GM19467 (cell line): ENCODE results near the gene SCAF1.

Experiments
- ATAC-seq: cut with Tn5 transposase; IDR thresholded peaks from one replicate; pipeline ENCODE4 v1.9.1; 2021; ENCODE audit warnings: mild to moderate bottlenecking, moderate library complexity; ENCODE audit not compliant: unreplicated experiment

The SCAF1 gene

GRCh38 chr19:49645592-49645991 lies 3.6 kb downstream of the SCAF1 start:
- no peak for ATAC-seq

- no peak for ATAC-seq
These were observed 4.0 kb downstream of the SCAF1 start for GRCh38 chr19:49645995-49646394.

GRCh38 chr19:49646586-49646985 lies 4.6 kb downstream of the SCAF1 start:
- no peak for ATAC-seq

DNA sequence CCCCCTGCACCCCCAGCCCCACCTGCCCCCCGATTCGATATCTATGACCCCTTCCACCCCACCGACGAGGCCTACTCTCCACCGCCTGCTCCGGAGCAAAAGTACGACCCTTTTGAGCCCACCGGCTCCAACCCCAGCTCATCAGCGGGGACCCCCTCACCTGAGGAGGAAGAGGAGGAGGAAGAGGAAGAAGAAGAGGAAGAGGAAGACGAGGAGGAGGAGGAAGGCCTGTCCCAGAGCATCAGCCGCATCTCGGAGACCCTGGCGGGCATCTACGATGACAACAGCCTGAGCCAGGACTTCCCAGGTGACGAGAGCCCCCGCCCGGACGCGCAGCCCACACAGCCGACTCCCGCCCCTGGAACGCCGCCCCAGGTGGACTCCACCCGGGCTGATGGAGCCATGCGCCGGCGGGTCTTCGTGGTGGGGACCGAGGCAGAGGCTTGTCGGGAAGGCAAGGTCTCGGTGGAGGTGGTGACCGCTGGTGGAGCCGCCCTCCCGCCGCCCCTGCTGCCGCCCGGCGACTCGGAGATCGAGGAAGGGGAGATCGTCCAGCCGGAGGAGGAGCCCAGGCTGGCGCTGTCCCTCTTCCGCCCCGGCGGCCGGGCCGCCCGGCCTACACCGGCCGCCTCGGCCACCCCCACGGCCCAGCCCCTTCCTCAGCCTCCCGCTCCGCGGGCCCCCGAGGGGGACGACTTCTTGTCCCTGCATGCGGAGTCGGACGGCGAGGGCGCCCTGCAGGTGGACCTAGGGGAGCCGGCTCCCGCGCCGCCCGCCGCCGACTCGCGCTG lies 9.2 kb downstream of the SCAF1 start:
- no peak for ATAC-seq

GRCh38 chr19:49651820-49652550 lies 10.0 kb downstream of the SCAF1 start:
- no peak for ATAC-seq

DNA sequence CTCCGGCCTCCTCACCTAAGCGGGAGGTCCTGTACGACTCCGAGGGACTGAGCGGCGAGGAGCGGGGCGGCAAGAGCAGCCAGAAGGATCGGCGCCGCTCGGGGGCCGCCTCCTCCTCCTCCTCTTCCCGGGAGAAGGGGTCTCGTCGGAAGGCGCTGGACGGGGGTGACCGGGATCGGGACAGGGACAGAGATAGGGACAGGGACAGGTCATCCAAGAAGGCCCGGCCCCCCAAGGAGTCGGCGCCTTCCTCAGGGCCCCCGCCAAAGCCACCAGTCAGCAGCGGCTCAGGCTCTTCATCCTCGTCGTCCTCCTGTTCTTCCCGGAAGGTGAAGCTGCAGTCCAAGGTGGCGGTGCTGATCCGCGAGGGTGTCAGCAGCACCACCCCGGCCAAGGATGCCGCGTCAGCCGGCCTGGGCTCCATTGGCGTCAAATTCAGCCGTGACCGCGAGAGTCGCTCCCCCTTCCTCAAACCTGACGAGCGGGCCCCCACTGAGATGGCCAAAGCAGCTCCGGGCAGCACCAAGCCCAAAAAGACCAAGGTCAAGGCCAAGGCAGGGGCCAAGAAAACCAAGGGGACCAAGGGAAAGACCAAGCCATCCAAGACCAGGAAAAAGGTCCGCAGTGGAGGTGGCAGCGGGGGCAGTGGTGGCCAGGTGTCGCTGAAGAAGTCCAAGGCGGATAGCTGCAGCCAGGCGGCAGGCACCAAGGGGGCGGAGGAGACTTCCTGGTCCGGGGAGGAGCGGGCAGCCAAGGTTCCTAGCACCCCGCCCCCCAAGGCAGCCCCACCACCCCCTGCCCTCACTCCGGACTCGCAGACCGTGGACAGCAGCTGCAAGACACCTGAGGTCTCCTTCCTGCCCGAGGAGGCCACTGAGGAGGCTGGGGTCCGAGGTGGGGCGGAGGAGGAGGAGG lies 10.8 kb downstream of the SCAF1 start:
- ATAC-seq: no peak

DNA sequence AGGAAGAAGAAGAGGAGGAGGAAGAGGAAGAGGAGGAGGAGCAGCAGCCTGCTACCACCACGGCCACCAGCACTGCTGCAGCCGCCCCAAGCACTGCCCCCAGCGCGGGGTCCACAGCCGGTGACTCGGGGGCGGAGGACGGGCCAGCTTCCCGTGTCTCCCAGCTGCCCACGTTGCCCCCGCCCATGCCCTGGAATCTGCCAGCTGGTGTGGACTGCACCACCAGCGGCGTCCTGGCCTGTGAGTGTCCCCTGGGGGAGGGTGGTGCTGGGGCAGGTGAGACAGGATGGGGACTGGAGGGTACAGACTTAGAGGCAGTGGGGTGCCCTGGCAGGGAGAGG lies 11.4 kb downstream of the SCAF1 start:
- ATAC-seq: no peak

DNA sequence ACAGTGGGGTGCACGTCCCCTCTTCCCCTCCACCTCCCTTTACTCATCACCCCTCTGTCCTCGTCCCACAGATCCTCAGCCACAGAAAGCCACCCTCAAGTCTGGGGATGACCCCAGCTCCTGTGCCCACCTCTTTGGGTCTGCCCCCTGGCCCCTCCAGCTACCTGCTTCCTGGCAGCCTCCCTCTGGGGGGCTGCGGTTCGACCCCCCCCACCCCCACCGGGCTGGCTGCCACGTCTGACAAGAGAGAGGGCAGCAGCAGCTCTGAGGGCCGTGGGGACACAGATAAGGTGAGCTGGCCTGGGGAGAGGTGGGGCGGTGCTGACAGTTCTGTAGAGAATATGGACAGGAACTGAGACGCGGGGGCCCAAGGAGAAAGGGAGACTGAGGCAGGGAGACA lies 12.6 kb downstream of the SCAF1 start:
- ATAC-seq: no peak

GRCh38 chr19:49655570-49656455 lies 13.8 kb downstream of the SCAF1 start:
- no peak for ATAC-seq

DNA sequence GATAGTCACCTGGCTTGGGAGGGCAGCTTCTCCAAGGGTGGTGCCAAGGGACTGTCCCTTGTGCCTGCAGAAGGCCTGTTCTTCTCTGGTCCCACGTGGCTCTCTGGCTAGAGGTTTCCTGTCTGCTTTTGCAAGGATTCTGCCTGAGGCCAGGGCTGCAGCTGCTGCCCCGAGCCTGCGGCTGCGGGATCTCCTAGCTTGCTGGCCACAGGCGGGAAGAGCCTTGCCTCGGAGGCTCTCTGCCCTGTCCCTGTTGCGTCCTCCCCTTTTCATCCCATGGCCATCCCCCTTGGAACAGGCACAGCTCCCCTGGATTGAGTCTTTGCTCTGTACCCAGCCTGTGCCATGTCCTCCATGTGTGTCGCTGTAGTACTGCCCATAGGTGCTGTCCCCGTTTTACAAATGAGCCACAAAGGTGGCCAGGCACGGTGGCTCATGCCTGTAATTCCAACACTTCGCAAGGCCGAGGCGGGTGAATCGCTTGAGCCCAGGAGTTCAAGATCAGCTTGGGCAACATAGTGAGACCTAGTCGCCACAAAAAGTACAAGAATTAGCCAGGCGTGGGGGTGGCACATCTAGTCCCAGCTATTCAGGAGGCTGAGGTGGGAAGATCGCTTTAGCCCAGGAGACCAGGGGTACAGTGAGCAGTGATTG lies 14.6 kb downstream of the SCAF1 start:
- no peak for ATAC-seq

- ATAC-seq: no peak
These were observed 15.6 kb downstream of the SCAF1 start for GRCh38 chr19:49657493-49658138.

DNA sequence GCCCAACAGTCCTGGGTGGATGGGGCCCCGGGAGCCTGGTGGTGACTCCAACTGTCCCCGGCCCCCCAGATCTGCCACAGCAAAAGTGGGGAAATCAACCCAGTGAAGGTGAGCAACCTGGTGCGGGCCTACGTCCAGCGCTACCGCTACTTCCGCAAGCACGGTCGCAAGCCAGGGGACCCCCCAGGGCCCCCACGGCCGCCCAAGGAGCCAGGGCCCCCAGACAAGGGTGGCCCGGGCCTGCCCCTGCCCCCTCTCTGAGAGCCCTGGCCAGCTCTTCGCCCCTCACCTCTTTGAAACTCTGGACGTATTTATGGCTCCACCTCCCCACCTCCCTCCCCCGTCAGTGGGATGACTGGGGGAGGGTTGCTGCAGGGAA lies 16.1 kb downstream of the SCAF1 start:
- no peak for ATAC-seq

GRCh38 chr19:49658566-49659442 lies 16.8 kb downstream of the SCAF1 start:
- ATAC-seq: no peak

- ATAC-seq: no peak
These were observed 18.4 kb downstream of the SCAF1 start for GRCh38 chr19:49660338-49660961.

DNA sequence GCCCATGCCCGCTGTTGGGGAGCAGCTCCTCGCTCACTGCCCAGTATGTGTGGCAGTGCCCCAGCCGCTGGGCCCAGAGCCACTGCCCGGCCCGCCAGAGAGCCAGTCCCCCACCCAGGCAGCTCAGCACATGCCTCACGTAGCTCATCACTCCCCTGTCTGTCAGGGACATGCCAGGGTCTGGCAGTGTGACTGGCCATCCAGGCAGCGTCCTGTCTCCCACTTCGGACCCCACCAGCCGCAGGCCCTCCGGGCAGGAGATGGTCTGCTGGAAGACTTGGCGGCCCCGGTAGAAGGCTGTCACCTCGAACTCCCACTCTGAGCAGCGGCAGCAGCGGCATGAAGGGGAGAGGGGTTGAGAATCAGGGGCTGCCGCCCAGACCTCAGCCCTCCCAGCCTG lies 20.0 kb downstream of the SCAF1 start:
- ATAC-seq: no peak

DNA sequence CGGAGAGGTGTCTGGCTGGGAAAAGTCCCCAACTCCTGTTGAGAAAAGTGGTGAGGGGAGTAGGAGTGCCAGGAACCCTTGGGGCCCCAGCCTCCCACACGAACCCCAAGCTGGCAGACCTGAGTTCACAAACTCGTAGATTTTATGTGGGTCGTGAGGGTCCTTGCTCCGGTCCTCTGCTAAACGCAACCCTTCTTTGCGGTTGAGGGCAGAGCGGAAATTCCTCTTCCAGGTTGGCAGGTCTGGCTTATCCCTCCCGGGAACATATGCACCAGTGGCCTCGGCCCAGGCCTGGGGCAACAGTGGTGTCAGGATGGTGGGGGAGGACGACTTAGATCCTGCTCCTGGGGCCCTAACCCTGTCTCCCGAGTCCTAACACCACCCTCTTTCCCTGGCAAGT lies 21.2 kb downstream of the SCAF1 start:
- ATAC-seq: no peak

DNA sequence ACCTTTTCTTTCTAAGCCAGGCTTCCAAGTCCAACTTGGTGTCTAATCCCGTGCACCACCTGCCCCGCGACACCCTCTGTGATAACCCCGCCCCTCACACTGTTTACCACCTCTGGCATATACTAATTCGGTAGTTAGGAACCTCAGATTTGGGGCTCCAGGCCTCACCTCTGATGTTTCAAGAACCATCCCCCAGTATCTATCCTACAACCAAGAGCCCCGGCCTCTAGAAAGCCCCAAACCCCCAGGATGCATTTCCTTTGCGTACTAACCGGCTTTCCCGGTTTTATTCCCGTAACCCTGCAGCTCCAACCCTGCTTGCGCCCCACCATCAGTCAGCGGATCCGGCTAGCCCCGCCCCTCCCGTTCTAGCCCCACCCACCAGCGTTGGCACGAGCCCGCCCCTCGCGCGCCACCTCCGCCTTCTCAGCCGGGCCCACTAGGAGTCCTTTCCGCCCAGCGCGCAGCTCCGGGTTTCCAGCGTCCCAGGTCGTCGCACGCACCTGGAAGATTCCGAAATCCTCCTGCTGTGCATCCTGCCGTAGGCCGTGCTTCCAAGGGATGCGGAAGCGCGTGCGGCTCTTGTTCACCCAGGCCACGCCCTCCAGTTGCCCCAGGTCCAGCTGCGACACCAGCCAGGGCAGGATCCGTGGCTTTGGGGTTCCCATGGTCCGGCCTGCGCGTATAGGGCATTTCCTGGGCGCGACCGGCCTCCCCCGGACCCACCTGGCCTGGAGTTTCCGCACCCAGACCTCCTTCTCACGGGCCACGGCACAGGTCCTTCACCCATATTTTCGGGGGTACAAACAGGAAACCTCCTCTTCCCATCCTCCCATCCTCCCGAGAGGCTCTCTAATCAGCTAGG lies 22.4 kb downstream of the SCAF1 start:
- ATAC-seq: no peak
